ENCODE results near the gene ATP6V0B.
A peak's percentile ranks its signal among the peaks of the same experiment; 100 is the strongest.

ATP6V0B gene

DNA sequence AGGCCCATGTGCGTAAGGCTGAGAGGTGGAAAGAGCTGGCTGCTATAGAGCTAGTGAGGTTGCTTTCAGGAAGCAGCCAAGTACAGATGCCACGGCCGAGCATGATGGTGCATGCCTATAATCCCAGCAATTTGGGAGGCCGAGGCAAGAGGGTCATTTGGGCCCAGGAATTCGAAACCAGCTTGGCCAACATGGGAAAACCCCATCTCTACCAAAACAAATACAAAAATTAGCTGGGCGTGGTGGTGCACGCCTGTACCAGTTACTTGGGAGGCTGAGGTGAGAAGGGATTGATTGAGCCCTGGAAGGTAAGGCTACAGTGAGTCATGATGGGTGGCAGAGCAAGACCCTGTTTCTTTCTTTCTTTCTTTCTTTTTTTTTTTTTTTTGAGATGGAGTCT, 19.3 kb downstream of the ATP6V0B start:
- H3K27ac ChIP-seq = no peak overlapping the region
- TF ChIP-seq, protein P1, sequence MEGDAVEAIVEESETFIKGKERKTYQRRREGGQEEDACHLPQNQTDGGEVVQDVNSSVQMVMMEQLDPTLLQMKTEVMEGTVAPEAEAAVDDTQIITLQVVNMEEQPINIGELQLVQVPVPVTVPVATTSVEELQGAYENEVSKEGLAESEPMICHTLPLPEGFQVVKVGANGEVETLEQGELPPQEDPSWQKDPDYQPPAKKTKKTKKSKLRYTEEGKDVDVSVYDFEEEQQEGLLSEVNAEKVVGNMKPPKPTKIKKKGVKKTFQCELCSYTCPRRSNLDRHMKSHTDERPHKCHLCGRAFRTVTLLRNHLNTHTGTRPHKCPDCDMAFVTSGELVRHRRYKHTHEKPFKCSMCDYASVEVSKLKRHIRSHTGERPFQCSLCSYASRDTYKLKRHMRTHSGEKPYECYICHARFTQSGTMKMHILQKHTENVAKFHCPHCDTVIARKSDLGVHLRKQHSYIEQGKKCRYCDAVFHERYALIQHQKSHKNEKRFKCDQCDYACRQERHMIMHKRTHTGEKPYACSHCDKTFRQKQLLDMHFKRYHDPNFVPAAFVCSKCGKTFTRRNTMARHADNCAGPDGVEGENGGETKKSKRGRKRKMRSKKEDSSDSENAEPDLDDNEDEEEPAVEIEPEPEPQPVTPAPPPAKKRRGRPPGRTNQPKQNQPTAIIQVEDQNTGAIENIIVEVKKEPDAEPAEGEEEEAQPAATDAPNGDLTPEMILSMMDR (IDR thresholded peaks at IDR 0.05) = no peak
- TF ChIP-seq ZFX (IDR thresholded peaks at IDR 0.05; ENCODE audit: borderline replicate concordance) = no peak

DNA sequence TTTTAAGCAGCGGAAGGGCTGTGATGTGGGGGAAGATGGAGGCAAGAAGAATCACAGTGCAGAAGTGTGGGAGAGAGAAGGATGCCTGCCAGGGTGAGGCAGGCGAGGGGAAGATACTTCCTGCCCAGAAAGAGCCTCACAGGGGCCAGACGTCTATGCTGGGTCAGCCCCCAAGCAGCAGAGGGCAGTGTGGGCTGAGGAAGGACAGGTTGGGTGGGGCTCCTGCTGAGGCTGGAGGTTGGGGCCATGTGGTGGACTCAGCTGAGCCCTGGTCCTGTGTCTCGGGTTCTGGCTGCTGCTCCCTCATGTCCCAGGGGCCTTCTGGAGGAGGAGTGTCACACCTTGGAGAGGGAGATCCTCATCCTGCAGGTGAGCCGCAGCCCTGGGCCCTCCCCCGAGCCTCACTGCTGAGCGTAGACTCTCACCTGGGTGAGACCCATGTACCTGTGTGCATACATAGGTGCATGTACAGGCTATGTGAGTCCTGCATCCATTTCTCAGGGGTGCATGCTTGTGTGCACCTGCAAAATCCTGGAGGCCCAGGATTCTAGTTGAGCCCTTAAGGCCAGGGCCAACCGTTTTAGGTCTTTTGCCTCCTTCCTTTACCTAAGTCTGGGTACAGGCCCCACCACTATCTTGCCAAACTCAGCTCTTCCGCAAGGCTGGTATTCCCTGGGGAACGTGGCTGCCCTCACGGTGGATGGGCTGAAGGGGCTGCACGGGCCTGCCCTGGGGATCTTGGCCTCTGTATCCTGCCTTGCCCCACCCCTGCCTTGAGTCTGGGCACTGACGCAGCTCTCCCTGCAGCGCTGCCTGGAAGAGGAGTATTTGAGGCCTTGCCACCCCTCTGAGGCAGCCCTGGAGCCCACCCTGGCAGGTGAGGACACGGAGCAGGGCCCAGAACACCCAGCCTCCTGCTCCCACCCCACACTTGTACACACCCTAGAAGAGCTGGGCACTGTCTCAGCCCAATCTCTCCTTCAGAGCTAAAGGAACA, 20.3 kb downstream of the ATP6V0B start:
- H3K27ac ChIP-seq = no peak overlapping the region
- TF ChIP-seq, protein P1 (IDR thresholded peaks at IDR 0.05) = peak; percentile 43
- TF ChIP-seq ZFX (IDR thresholded peaks at IDR 0.05; ENCODE audit: borderline replicate concordance) = no peak

DNA sequence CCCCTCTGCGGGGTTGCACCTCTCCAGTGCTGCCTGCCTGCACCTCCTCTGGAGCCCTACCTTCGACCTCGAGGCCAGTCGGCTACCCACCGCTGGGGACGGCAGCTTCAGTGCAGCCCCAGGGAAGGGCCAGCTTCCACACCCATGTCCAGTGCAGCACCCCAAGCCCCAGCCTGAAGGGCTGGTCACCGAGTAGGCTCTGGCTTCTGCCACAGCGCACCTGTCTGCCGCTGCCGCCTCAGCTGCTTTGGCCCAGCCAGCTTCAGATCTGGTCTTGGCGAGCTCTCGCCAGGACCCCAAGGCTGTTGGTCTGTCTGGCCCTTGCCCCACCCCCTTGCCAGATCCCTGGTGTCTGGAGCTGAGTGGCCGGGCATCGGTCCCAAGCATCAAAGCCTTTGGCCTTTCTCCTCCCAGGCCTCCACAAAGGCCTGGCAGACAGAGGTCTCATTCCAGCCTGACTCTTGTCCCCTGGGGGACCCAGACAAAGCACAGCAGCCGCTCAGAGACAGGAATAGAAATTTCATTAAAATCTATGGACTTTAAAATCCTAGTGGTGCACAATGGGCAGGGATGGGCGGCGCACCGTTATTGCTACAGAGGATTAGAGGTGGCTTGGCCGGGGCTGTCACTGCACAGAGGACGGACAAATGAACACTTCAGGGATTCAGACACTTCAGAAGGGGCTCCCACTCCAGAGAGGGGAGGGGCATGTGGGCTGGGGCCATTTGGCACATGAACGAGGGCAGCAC, 21.4 kb downstream of the ATP6V0B start:
- H3K27ac ChIP-seq = no peak overlapping the region
- TF ChIP-seq, protein P1 (IDR thresholded peaks at IDR 0.05) = no peak
- TF ChIP-seq ZFX (IDR thresholded peaks at IDR 0.05; ENCODE audit: borderline replicate concordance) = no peak

DNA sequence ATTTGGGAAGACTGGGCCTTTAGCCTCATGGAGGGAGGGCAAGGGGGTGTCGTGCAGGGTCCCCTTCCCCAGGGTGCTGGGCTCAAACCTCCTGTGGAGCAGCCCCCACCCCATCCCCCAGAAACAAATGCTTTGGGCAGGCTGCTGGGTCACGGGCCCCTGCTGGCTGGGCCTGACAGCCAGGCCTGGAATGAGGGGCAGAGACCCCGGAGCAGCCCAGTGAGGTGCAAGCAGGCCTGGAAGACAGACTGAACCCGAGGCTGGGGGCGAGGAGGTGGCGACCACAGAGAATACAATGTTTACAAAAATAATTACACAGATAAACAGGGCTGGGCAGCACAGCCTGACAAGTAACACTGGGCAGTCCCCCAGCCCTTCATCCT, 22.0 kb downstream of the ATP6V0B start:
- TF ChIP-seq ZFX (IDR thresholded peaks at IDR 0.05; ENCODE audit: borderline replicate concordance) = no peak
- TF ChIP-seq, protein P1 (IDR thresholded peaks at IDR 0.05) = no peak
- H3K27ac ChIP-seq = no peak overlapping the region

DNA sequence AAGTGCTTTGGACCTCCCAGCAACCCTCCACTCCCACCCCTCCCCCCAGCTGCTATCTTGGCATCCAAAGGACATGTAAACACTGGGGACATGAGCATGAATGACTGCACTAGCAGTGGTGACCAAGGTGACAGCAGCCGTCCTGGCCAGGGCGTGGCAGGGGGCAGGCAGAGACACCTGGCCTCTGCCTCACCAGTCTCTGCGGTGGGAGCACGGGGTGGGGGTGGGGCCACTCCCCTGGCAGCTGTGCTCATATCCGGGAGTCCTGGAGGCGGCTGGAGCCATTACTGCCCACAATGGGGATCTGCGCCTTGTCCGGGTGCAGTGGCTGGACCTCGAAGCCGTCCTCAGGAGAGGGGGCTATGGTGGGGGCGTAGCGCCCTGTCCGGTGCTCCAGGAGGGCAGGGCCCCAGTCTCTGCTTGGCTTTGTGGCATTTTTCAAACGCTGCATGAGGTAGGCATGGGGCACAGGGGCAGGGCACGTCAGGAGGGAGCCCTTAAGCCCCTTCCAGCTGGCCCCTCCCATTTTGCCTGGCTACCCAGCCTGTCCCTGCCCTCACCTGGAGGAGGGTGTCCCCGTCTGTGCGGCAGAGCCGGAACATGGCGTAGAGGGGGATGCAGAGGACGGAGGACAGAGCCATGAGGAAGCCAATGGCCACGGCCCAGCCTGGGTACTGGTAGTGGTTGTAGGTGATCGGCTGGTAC, 22.7 kb downstream of the ATP6V0B start:
- no peak overlapping the region for H3K27ac ChIP-seq
- no peak for TF ChIP-seq ZFX (IDR thresholded peaks at IDR 0.05; ENCODE audit: borderline replicate concordance)
- TF ChIP-seq, protein P1 (IDR thresholded peaks at IDR 0.05) = no peak

DNA sequence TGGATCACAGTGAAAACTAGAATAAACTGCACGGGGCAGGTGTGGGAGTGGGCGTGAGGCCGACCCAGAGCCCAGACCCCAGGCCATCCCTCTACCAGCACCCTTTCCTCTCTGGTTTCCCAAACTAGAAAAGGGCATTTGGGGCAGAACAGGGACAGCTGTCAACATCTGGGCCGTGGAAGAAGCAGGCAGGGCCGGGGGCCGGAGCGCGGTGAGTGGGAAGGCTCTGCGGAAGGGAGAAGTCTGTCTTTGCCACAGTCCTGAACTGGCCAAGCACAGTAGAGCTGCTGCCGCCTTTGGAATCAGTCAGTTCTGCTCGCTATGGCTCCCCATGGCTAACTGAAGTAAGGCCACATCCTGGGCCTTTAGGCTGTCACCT, 23.2 kb downstream of the ATP6V0B start:
- no peak overlapping the region for H3K27ac ChIP-seq
- TF ChIP-seq, protein P1 (IDR thresholded peaks at IDR 0.05) = no peak
- no peak for TF ChIP-seq ZFX (IDR thresholded peaks at IDR 0.05; ENCODE audit: borderline replicate concordance)

Measured in 22Rv1 (cell line).